A673 (cell line): ENCODE measurements around the gene DUSP5. TPM values are rescaled to one million over a fixed set of nuclear protein-coding genes. Genes with fewer than 3 reads are reported as not detected.

Experiments used
- Bru-seq: library from RNA; stranded (reverse); fragments of 400-500 nt; gene quantifications from one replicate; lab custom pipeline; 2021; lab: Mats Ljungman, UMichigan
- BruChase-seq, 2 experiments: library from RNA; stranded (reverse); fragments of 400-500 nt; gene quantifications; one replicate each; lab custom pipeline; 2021; lab: Mats Ljungman, UMichigan
- BruUV-seq: library from RNA; stranded (reverse); fragments of 400-500 nt; replicated peaks from 2 replicates; lab custom pipeline; 2021; lab: Mats Ljungman, UMichigan
- CTCF ChIA-PET: fragments of 300-600 bp; sonication (Branson Sonifier 250); formaldehyde crosslinking; loops from one replicate; lab custom pipeline; 2022; ENCODE audit warnings: antibody characterized with exemption; lab: Charles Lee
- POLR2A ChIA-PET: fragments of 300-600 bp; sonication (Branson Sonifier 250); formaldehyde crosslinking; loops from one replicate; lab custom pipeline; 2022; ENCODE audit warnings: antibody characterized with exemption; ENCODE audit not compliant: low non-redundant PET; lab: Charles Lee
- DNase-seq: peaks from one replicate; pipeline ENCODE4 v3.0.0-alpha.2; 2015; ENCODE audit warnings: low spot score
- H3K27ac ChIP-seq: fragments of 200-600 bp; sonication (generic); 2 replicates; pipeline ENCODE4 v1.5.1; 2016; ENCODE audit warnings: mixed run types, low read depth, mild to moderate bottlenecking, mixed read lengths, antibody characterized with exemption, low read length; ENCODE audit not compliant: poor library complexity, severe bottlenecking
- H3K27me3 ChIP-seq: fragments of 200-600 bp; sonication (generic); replicated peaks from 2 replicates; pipeline ENCODE4 v1.6.1; 2017; ENCODE audit warnings: mixed run types, low read depth, mild to moderate bottlenecking, mixed read lengths, antibody characterized with exemption, low read length; ENCODE audit not compliant: insufficient read depth, poor library complexity
- H3K36me3 ChIP-seq: fragments of 200-600 bp; sonication (generic); 2 replicates; pipeline ENCODE4 v1.6.1; 2016; ENCODE audit warnings: mixed run types, mild to moderate bottlenecking, mixed read lengths, antibody characterized with exemption, low read length; ENCODE audit not compliant: insufficient read depth, poor library complexity, severe bottlenecking
- H3K4me1 ChIP-seq: fragments of 200-600 bp; sonication (generic); 2 replicates; pipeline ENCODE4 v1.6.1; 2017; ENCODE audit warnings: mixed run types, mild to moderate bottlenecking, mixed read lengths, antibody characterized with exemption, low read length; ENCODE audit not compliant: insufficient read depth, poor library complexity, severe bottlenecking
- H3K4me3 ChIP-seq: fragments of 200-600 bp; sonication (generic); 2 replicates; pipeline ENCODE4 v1.5.1; 2016; ENCODE audit warnings: low read depth, mixed run types, mild to moderate bottlenecking, mixed read lengths, low read length; ENCODE audit not compliant: poor library complexity, severe bottlenecking
- H3K9me3 ChIP-seq: fragments of 200-600 bp; sonication (generic); 2 replicates; pipeline ENCODE4 v1.6.1; 2016; ENCODE audit warnings: mixed run types, low read depth, mild to moderate bottlenecking, mixed read lengths, antibody characterized with exemption, low read length; ENCODE audit not compliant: poor library complexity, severe bottlenecking
- EZH2 ChIP-seq: fragments of 200-600 bp; sonication (generic); IDR thresholded peaks from 2 replicates; pipeline ENCODE4 v1.6.1; 2017; ENCODE audit warnings: borderline replicate concordance, low read depth, mild to moderate bottlenecking, mixed read lengths, antibody characterized with exemption, low read length; ENCODE audit not compliant: poor library complexity, severe bottlenecking
- intact Hi-C: fragments of 100-400 bp; cut with micrococcal nuclease; formaldehyde crosslinking; loops from one replicate; pipeline ENCODE4 v1.10.0; 2022; ENCODE audit not compliant: unreplicated experiment
- long read RNA-seq: library from polyadenylated mRNA; stranded (forward); transcript quantifications from one replicate; pipeline ENCODE4 v2.0.0, GENCODE V29; 2022
- total RNA-seq: library from RNA; stranded (reverse); gene quantifications from 2 replicates; pipeline ENCODE4 v1.2.3, GENCODE V29; 2021
- TF ChIP-seq, protein P1 (sequence below): fragments of 300-800, 200-600 bp; sonication (generic); conservative IDR thresholded peaks from 2 replicates; pipeline ENCODE4 v1.5.1; 2017; ENCODE audit warnings: low read depth, mild to moderate bottlenecking, antibody characterized with exemption, low read length, moderate library complexity, mixed read lengths

DUSP5 gene
- total RNA-seq, result 23.2 and 29.3 TPM in 2 replicates
- percentile 89 among the genes with signal in this experiment for Bru-seq, nascent RNA
- percentile 73 among the genes with signal in this experiment for BruChase-seq, experiment 1, labeled RNA remaining after a 2-hour chase
- percentile 58 among the genes with signal in this experiment for BruChase-seq, experiment 2, labeled RNA remaining after a 6-hour chase
- long read RNA-seq, transcript DUSP5-201 (4 exons, 2,557 nt), result major isoform, 51 of 54 reads
- long read RNA-seq, partial matches to known transcripts, result 0 of 54 reads
- long read RNA-seq, other reads (novel, unspliced or antisense), result 3 of 54 reads

DNA sequence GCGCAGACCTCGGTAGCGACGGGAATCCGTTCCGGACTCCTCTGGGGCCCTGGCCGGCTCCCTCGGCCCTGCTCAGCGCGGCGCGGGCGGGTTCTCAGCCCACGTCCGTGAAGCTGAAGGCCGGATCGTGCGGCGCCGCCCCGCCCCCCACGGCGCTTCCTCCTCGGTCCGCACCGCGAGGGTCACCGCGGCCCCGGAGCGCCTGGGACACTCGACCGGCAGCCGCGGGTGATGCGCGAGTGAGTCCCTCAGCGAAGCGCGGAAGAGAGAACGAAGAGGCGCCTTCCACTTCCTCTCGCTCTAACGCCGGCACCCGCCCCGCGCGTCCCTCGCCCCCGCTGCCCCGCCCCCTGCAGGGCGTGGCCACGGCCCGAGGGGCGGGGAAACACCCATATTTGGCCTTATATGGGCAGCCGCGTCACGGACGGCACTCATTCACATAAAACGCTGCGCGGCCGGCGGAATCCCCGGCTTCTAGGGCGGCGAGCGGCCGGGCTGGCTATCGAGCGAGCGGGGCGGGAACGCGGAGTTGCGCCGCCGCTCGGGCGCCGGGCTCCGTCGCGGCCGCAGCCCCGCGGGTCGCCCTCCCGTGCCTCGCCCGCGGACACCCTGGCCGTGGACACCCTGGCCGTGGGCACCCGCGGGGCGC is at the start of gene DUSP5:
TSS of gene DUSP5 (plus strand) at position 470 of the 649 bp plus-strand sequence. CDS start 215 bp downstream, outside the sequence.
- CTCF ChIA-PET, result no interaction called here
- Histone ChIP-seq H3K9me3 (no peaks in the 10 kb centered on the region), H3K27me3 (no peaks in the 10 kb centered on the region), H3K4me3 (peak within 1 kb of the TSS; percentile 69), H3K27ac (peak within 1 kb of the TSS; percentile 89), H3K36me3 (no peaks in the 10 kb centered on the region), H3K4me1 (peaks cover 35% of the 10 kb centered on the region)
- no TSS peak for BruUV-seq
- intact Hi-C loops, result loop anchor here (2.0 to 5.0 kb wide), 2 partner anchors 39 to 190 kb away; no protein-coding TSS in a partner anchor
- peak; percentile 98 for DNase-seq
- TF ChIP-seq, protein P1, sequence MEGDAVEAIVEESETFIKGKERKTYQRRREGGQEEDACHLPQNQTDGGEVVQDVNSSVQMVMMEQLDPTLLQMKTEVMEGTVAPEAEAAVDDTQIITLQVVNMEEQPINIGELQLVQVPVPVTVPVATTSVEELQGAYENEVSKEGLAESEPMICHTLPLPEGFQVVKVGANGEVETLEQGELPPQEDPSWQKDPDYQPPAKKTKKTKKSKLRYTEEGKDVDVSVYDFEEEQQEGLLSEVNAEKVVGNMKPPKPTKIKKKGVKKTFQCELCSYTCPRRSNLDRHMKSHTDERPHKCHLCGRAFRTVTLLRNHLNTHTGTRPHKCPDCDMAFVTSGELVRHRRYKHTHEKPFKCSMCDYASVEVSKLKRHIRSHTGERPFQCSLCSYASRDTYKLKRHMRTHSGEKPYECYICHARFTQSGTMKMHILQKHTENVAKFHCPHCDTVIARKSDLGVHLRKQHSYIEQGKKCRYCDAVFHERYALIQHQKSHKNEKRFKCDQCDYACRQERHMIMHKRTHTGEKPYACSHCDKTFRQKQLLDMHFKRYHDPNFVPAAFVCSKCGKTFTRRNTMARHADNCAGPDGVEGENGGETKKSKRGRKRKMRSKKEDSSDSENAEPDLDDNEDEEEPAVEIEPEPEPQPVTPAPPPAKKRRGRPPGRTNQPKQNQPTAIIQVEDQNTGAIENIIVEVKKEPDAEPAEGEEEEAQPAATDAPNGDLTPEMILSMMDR, result no peak
- no peak for TF ChIP-seq EZH2
- POLR2A ChIA-PET, result no interaction called here

DNA sequence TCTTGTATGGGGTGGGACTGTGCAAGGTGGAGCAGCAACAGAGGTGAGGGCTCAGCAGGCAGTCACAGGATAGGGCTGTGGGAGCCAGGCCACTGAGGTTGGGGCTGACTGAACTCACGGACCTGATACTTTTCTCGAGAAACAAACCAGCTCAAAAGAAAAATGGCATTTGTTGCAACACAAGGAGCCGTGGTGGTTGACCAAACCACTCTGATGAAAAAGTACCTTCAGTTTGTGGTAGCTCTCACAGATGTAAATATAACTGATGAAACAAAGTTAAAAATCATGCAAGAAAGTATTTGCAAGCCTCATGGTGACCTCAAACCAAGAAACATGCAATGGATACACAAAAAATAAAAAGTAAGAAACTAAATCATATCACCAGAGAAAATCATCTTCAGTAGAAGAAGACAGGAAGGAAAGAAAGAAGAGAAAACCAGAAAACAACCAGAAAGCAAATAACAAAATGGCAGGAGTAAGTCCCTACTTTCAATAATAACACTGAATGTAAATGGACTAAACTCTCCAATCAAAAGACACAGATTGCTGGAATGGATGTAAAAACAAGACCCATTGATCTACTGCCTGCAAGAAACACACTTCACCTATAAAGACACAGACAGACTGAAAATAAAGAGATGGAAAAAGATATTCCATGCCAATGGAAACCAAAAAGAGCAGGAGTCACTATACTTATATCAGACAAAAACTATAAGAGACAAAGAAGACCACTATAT is 48.9 kb upstream of the DUSP5 start:
- ChIA-PET POLR2A (no interaction called here), CTCF (interaction anchor here (0.6 kb wide), 1 partner anchor 87 kb away, joined by 4 read pairs; no protein-coding TSS in a partner anchor)
- TF ChIP-seq, protein P1, result no peak
- no peak for TF ChIP-seq EZH2
- no peaks in the 10 kb centered on the region for H3K27me3 ChIP-seq
- H3K9me3 ChIP-seq, result no peaks in the 10 kb centered on the region
- H3K4me1 ChIP-seq, result no peaks in the 10 kb centered on the region
- no TSS peak for BruUV-seq
- no peaks in the 10 kb centered on the region for H3K36me3 ChIP-seq
- no peak overlapping the region for H3K27ac ChIP-seq
- no peak for DNase-seq
- H3K4me3 ChIP-seq, result no peak overlapping the region
- intact Hi-C loops, result no loop called here

- DNase-seq, result no peak
- Histone ChIP-seq H3K4me1 (peaks cover 13% of the 10 kb centered on the region), H3K4me3 (no peak overlapping the region), H3K9me3 (no peaks in the 10 kb centered on the region), H3K27me3 (no peaks in the 10 kb centered on the region), H3K36me3 (no peaks in the 10 kb centered on the region), H3K27ac (no peak overlapping the region)
- intact Hi-C loops, result no loop called here
- POLR2A ChIA-PET, result no interaction called here
- BruUV-seq, result no TSS peak
- CTCF ChIA-PET, result no interaction called here
- TF ChIP-seq, protein P1, result no peak
- no peak for TF ChIP-seq EZH2
Observed at GRCh38 chr10:110455446-110455845, 42.3 kb upstream of the DUSP5 start.
